Dedifferentiated amniotic fluid mesenchymal stem cell (primary cell): ENCODE measurements around the gene ATP9B.
"Not testable (repeated sequence)": the region's sequence is repeated elsewhere in the genome, so short reads cannot be mapped to it uniquely, and the experiment has no call there.

Experiments used
- DNase-seq: peaks from one replicate; pipeline ENCODE4 v3.0.0-alpha.2; 2016; ENCODE audit errors: extremely low spot score

ATP9B gene

DNA sequence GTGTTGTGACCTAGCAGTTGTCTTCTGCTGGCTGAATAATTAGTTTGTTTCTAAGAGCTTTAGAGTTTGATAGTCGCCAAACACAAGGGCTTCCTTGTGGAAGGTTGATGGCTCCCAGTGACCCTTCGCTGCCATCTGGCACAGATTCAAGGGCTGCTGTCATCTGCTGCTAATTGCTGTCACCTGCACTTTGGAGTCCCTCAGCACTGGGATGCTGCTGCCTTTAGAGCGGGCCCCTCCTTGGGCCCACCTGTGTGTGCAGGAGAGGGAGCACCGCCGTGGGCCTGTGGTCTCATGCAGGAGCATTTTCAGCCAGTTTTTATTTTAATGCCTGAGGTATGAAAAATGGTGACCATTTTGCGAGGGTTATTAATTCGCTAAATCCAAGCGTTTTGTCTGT, 172.6 kb downstream of the ATP9B start:
- no peak for DNase-seq

DNA sequence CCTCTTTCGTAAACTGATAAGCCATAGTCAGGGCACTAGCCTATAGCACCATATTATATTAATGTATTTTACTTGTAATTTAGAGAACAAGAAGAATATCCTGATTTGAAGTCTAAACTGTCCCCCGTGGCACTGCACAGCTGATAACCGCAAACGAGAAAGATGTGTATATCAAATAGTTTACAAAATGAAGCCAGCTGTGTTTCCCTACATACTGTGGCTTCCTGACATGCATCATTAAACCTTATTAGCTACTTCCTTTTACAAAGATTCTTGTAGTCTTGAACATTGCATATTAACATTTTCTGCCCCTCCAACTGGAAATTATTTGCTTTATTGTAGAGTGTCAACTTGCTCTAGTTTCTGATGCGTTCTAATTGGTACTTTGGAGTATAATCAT, 173.1 kb downstream of the ATP9B start:
- DNase-seq = no peak

DNA sequence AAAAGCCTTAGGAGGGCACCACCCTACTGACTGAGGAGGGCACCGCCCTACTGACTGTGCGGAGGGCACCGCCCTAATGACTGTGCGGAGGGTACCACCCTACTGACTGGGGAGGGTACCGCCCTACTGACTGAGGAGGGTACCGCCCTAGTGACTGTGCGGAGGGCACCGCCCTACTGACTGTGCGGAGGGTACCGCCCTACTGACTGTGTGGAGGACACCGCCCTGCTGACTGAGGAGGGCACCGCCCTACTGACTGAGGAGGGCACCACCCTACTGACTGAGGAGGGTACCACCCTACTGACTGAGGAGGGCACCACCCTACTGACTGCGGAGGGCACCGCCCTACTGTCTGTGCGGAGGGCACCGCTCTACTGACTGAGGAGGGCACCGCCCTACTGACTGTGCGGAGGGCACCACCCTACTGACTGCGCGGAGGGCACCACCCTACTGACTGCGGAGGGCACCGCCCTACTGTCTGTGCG, 176.4 kb downstream of the ATP9B start:
- no peak for DNase-seq

DNA sequence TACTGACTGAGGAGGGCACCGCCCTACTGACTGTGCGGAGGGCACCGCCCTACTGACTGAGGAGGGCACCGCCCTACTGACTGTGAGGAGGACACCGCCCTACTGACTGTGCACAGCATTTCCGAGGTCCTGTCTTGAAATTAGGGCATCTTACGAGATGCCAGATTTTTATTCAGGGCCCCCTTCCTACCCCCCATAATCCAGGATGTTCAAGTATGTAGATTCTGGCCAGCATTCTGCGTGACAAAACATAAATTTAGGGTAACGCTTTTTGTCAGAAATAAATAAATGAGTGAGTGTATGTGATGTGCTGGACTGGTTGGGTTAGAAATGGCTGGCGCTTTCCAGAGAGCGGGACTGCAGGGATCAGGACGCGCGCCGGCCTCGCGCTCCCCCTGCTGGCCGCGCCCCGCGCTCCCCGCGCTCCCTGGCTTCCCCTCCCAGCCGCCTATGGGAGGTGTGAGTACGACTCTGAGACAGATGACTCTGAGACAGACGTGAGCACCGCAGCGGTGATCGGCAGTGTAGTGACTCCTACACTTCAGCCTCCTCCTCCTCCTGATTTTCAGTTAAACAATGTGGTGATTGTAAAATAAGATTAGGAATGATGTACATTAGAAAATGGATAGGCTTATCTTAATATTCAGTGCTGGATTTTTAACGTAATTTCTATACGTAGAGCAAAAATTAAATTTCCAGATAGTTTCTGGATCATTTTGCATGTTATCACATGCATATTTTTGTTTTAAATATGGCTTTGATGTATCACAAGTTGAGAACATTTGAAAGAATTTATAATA, 177.3 kb downstream of the ATP9B start:
- peak; percentile 47 for DNase-seq

DNA sequence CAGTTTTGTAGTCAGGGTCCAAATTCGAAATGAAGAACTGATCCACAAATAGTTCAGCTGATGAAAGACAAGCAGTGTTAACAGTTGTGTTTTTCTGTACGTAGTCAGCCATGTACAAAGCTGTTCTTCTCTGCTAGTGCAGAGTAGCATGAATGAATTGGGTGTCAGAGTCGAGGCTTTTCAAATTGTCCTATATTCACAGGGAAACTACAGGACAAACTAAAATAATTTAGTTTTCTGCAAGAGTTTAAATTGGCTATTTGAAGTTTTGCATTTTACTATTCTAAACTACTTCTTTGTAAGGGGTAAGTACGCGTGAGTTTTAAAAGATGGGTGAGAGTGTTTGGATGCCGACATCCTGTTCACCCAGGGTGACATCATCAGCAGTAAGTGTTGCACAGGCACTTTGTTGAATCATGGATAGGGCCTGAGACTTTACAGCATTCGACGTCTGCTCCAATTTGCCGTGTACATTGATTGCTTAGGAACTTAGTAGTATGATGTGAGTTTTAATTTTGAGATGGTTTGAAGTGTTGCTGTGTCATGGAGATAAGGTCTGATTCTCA, 179.4 kb downstream of the ATP9B start:
- no peak for DNase-seq

DNA sequence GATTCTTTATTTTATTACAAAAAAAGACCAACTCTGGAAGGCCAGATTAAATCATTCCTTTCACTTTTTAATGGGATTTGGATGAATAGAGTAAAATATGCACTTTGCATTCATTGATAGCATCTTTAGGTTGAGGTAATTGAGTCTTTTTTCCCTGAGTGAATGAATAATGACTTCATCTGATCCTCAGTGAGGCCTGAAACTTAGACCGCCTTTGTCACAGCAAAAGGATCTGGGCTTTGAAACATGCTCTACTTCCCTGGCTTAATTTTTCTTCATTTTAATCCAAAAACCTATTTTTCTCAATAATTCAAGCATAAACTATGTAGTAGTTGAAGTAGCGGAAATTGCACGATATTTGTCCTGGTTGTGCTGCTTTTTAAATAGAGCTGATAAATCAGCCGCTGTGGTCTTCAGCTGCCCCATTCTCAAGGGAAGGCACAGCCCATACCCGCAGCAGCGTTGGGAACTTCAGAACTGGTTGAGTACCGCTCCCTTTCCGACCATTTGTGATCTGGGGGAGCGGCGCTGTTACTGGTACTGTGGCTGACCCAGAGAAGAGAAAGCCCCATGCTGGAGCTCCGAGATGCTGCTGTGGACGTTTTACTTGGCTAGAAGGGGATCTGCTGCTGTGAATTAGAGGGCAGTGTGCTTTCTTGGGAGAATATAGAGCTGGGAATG, 181.2 kb downstream of the ATP9B start:
- DNase-seq = no peak

DNA sequence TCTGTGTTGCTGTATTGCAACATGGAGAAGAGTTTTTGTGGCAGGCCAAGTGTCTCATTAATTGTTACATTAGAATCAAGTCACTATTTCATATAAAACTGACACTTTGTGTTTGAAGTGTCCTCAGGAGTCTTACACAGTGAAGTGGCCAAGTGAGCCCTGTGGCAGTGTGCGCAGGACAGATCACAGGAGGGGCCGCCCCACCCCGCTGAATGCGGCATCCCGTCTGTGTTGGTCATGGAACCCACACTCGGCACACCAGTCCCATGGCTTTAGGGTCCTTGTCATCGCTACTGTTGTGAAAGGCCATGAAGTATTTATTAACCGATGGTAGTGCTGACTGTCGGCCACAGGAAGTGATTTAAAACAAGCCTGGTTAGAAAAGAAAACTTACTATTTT, 181.8 kb downstream of the ATP9B start:
- DNase-seq = no peak

DNA sequence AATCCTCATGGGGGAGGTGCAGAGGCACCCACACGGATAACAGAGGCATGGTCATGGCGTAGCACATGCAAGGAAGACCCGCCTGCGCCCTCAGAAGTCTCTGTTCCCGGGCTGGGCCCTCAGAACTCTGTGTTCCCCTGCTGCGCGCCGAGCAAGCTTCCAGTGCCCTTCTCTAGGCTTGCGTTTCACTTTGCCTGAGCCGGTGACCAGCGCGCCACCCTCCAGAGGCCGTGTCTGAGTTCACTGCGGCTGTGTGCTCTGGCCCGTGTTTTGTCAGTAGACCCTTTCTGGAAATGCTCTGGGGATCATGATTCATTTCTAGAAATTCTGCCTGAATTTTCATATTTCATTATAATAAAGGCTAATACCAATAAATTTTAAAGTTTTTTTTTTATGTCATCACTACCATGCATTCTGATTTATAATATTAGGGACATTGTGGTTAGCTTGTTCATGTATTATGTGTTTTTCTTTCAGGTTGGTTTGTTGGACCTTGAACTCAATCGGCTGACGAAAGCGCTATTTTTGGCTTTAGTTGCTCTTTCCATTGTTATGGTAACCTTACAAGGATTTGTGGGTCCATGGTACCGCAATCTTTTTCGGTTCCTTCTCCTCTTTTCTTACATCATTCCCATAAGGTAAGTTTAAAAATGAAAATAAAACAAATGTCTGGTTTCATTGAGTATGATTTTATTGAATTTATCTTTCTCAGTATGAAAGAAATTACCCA, 183.9 kb downstream of the ATP9B start:
- no peak for DNase-seq

DNA sequence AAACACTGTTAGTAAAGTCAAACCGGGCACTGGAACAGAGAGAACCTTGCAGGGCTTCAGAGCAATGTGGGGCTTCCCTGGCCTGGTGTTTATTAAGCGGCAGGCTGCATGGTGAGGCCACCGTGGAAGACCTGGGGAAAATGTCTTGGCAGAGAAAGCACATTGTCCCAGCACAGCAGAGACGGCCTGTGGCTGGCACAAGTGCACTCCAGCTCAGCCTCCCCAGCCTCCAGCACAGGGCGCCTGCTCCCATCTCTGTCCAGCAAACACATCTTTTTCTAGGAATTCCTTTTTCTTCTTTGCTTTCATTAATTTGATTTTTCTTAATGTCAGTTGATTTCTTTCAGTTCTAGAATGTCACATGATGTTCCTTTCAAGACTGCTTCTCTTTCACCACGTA, 188.3 kb downstream of the ATP9B start:
- DNase-seq = no peak

DNA sequence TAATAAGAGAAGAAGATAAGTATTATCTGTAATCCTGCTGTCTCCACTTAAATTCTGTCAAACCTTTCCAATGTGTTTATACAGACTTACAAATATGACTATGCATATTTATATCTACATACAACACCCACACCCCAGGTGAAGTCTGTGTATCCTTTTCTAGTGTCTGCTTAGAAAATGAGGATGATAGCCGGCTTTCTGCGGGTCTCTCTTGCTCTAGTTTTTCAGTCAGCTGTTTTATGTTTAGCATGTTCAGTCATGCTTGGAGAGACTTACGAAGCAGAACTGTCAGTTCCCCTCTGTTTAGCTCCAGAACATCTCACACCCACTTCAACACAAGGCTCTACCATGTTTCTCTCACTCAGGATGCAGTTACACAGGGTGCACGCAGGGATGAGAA, 189.3 kb downstream of the ATP9B start:
- DNase-seq = no peak

DNA sequence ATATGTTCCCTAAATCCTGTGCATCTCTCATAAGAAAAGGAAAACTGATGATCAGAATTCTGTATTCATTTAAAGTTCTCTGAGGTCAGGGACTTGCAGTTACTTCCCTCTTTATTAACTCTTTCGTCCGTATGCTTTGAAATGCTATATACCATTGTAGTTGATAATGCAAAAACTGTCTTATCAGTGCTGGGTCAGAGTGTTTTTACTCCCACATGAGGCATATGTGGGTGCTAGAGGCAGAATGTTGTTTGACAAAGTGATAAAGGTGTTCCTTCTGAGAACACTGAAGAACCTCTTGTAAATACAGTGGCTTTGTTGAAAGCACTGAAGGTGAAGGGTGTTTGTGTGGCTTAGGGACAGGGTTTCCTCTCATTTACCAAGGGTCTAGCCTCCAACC, 190.0 kb downstream of the ATP9B start:
- DNase-seq = no peak

DNA sequence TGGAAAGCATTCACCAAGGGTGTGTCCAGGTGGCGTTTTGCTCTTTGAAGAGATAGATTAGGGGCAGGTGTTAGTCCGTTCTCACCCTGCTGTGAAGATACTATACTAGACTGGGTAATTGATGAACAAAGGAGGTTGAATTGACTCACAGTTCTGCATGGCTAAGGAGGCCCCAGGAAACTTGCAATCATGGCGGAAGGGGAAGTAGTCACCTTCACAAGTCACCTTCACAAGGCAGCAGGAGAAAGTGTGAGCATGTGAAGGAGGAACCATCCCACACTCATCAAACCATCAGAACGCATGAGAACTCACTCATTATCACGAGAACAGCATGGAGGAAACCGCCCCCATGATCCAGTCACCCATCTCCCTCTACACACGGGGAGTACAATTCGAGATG, 190.8 kb downstream of the ATP9B start:
- no peak for DNase-seq

DNA sequence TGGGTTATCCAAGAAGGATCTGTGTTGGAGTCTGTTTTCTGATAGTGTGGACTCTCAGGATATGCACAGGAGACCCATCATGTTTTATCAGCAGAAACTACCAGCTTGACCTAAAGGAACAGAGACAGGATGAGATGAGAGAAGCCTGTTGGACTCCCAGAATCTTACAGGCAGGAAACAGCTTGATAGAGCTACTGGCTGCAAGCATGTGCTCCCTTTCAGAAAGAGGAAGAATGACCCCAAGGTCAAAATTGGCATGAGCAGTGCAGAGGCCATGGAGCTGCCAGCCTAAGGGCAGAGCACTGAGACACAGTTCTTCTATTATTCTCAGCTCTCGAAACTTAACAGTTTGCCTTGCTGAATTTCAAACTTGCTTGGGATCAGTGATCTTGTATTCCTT, 191.3 kb downstream of the ATP9B start:
- no peak for DNase-seq

DNA sequence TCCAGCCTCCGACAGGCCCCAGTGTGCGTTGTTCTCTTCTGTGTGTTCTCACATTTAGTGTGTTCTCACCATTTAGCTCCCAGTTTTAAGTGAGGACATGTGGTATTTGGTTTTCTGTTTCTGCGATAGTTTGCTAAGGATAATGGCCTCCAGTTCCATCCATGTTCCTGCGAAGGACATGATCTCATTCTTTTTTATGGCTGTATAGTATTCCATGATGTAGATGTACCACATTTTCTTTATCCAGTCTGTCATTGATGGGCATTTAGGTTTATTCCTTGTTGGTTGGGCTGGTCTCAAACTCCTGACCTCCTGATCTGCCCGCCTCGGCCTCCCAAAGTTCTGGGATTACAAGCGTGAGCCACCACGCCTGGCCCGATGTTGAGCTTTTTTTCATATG, 195.9 kb downstream of the ATP9B start:
- not testable (repeated sequence) for DNase-seq

DNA sequence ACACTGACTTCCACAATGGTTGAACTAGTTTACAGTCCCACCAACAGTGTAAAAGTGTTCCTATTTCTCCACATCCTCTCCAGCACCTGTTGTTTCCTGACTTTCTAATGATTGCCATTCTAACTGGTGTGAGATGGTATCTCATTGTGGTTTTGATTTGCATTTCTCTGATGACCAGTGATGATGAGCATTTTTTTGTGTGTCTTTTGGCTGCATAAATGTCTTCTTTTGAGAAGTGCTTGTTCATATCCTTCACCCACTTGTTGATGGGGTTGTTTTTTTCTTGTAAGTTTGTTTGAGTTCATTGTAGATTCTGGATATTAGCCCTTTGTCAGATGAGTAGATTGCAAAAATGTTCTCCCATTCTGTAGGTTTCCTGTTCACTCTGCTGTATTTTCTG, 202.6 kb downstream of the ATP9B start:
- not testable (repeated sequence) for DNase-seq

DNA sequence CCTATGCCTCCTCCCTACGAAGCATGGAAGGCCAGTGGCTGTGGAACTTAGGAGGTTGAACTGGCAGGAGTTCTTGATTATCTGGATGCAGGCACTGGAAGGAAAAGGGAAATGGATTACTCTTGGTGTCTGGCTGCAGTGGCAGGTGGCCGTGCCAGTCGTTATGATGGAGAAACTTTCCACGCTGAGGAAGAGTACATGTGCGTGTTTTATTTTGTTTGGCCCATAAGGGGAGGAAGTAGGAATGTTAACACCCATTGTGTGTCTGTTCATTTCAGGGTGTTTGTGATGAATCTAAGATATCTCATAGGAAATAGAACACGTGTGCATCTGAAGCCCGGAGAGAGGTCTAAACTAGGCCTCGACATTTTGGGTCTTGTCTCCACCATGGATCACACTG, 203.7 kb downstream of the ATP9B start:
- no peak for DNase-seq

DNA sequence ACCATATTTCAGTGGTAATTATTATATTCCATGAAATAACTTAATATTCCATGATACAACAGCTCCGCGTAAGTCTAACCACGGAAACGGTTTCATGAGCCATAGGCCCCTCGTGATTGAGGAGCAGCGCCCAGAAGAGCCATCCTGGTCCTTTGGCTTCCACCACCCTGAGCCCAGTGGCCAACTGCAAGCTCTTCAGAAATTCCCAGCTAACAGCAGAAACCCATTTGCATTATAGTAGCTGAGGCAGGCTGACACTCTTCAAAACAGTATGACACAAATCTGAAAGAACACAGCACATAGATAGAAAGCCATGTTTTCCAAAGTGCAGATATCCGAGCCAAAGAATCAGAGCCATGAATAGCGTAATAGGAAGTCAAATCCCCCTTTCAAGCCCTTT, 205.6 kb downstream of the ATP9B start:
- no peak for DNase-seq

DNA sequence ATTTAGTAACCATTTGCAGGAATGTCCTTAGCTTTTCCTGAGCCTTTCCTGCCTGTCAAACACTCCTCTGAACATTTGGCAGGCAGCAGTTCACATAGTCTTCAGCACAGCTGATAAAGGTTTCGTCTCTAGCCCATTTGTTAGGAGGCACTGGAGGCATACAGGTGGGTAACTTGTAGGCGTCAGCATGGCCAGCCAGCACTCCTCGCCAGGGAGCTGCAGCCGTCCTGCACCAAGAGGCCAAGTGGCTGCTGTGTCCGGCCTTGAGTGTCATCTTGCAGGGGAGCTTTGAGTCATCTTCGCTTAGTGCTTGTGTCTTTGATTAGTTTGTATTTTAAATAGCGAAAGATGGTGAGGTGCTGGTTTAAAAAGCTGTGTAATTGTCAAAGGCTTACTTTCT, 206.3 kb downstream of the ATP9B start:
- DNase-seq = no peak

DNA sequence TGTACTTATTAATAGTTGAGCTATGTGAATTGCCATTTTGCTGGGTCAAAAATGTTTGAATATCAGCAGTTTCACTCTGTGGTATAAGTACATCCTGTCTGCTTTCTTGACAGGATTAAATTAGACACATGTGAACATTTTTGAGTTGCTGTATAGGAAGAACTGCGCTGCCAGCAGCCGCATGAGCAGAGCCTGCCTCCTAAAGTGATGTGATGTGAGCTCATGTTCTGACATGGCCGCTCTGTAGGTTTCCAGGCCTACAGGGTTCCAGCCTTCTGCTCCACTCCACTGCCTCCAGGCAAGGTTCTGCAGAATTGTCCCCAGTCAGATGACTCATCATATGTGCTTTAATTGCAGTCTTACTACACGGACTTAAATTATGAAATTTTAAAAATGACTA, 206.8 kb downstream of the ATP9B start:
- DNase-seq = no peak

DNA sequence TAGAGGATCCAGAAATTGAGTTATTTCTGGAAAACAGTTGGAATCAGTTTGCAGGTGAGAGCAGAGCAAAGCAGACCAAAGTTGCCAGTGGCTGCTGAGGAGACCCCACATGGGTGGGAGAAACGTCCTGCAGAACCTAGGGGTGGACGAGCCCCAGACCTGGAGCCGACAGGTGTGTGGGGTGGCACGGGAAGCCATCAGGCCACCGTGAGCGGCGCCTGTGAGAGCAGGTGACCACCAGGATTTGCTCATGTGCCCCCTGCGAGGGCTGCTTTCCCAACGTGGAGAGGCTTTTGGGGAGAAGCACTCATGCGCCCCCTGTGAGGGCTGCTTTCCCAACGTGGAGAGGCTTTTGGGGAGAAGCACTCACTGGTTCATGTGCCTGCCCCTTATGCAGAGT, 209.7 kb downstream of the ATP9B start:
- DNase-seq = no peak

DNA sequence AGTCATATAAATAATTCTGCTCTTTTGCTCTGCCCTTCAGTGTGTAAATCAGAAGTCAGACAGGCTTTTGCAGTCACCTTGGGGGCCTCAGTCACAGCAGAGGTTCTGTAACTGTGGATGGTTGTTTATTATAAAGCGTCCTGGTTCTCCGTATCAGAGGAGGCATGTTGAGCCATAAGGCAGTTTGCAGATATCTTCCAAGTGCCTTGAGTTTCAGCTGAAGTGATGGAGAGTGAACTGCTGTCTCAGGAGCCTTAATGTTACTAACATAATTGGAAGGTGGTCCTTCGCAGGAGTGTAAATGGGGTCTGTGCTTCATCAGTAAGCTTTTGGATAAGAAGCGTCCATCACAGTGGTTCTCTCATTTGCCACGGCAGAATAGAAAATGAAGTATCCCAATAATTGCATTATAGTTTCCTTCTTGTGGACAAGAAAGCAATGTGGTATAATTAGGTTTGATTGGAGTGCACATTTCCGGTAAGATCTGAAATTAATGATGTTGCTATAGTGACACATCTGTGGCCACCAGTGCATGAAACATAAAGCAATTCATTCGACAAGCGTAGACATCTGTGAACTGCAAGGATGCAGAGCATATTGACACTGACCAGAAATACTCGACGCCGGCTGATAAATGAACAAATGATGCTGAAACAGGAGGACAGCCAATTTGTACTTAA, 214.1 kb downstream of the ATP9B start:
- DNase-seq = no peak

DNA sequence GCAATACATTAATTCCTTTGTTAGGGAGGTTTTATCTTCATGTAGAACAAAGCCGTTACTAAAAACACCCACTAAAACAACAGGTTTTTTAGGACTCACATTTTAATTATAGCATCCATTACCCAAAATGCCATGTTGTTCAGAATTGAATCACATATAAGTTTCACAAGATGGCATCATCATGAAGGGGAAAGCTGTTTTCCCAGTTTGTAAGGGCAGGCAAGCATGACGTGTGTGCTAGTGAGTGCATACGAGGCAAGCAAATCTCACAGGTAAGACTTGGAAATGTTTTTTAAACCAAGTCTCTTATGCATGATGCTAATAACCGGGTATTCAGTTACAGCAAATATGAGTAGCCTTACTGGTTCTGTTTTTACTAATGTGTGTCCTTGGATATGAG, 214.7 kb downstream of the ATP9B start:
- DNase-seq = no peak
